ENCODE measurements around the gene SMURF1. TPM values are rescaled to one million over a fixed set of nuclear protein-coding genes. Genes with fewer than 3 reads are reported as not detected.

The SMURF1 gene
- total and polyA plus RNA-seq, 10 donors, result 2.5 to 29.0 (median 21.0) TPM

GRCh38 chr7:99037327-99037940 is 106.5 kb downstream of the SMURF1 start:
- Histone ChIP-seq H3K4me1 (peaks cover 0 to 18% (median 7%) of the 10 kb centered on the region in 6 donors), H3K9me3 (no peaks in the 10 kb centered on the region), H3K27me3 (replicated peaks in 1 of 7) (no peaks in the 10 kb centered on the region), H3K4me3 (no peak overlapping the region), H3K36me3 (peaks cover 7 to 100% (median 92%) of the 10 kb centered on the region in 6 donors), H3K27ac (no peak overlapping the region)
- TF ChIP-seq CTCF (IDR thresholded peaks at IDR 0.05 in 8 of 11, conservative IDR thresholded peaks at IDR 0.05 in 3 of 11) (no peak), POLR2A (IDR thresholded peaks at IDR 0.05) (no peak), POLR2AphosphoS5 (IDR thresholded peaks at IDR 0.05) (no peak)
- no peak for DNase-seq
- 96 to 98% (median 98%) methylated on average over 16 of the region's 16 CpGs for WGBS, 5 donors
- intact Hi-C loops (cut with DNase I; ENCODE audit: low total_unique reads), result no loop called here

GRCh38 chr7:99036546-99037111 is 107.3 kb downstream of the SMURF1 start:
- Histone ChIP-seq H3K4me3 (no peak overlapping the region), H3K36me3 (peaks cover 7 to 100% (median 96%) of the 10 kb centered on the region in 6 donors), H3K9me3 (no peaks in the 10 kb centered on the region), H3K4me1 (peaks cover 0 to 17% (median 7%) of the 10 kb centered on the region in 6 donors), H3K27ac (no peak overlapping the region), H3K27me3 (replicated peaks in 1 of 7) (no peaks in the 10 kb centered on the region)
- TF ChIP-seq POLR2A (IDR thresholded peaks at IDR 0.05) (no peak), CTCF (IDR thresholded peaks at IDR 0.05 in 8 of 11, conservative IDR thresholded peaks at IDR 0.05 in 3 of 11) (peak in 2 of 11 experiments; percentile 10 to 16)
- intact Hi-C loops (cut with DNase I; ENCODE audit: low total_unique reads), result no loop called here
- WGBS, 5 donors, result 79 to 92% (median 89%) methylated on average over 11 of the region's 11 CpGs
- DNase-seq, result no peak

GRCh38 chr7:99035723-99036545 is 108.0 kb downstream of the SMURF1 start:
- TF ChIP-seq POLR2A (IDR thresholded peaks at IDR 0.05), result no peak
- no peak for TF ChIP-seq POLR2AphosphoS5 (IDR thresholded peaks at IDR 0.05)
- TF ChIP-seq CTCF (IDR thresholded peaks at IDR 0.05 in 8 of 11, conservative IDR thresholded peaks at IDR 0.05 in 3 of 11), result no peak
- H3K27ac ChIP-seq, result no peak overlapping the region
- peaks cover 7 to 100% (median 95%) of the 10 kb centered on the region in 6 donors for H3K36me3 ChIP-seq
- DNase-seq, result no peak
- H3K9me3 ChIP-seq, result no peaks in the 10 kb centered on the region
- H3K4me3 ChIP-seq, result no peak overlapping the region
- H3K4me1 ChIP-seq, result peaks cover 0 to 10% (median 7%) of the 10 kb centered on the region in 6 donors
- no peaks in the 10 kb centered on the region for H3K27me3 ChIP-seq (replicated peaks in 1 of 7)
- WGBS, 5 donors, result 84 to 90% (median 89%) methylated on average over 26 of the region's 26 CpGs
- intact Hi-C loops (cut with DNase I; ENCODE audit: low total_unique reads), result no loop called here
